GM12878 (cell line): Measurements from ENCODE around the gene CLDN10. TPM values are rescaled to one million over a fixed set of nuclear protein-coding genes. Genes with fewer than 3 reads are reported as not detected.

Experiments used
- ATAC-seq: fragments of 200-7000 bp; cut with Tn5 transposase; 3 replicates; pipeline ENCODE4 v1.9.1; 2020; ENCODE audit warnings: mild to moderate bottlenecking, moderate library complexity
- BruUV-seq: library from RNA; stranded (reverse); fragments of 400-500 nt; replicated peaks from 2 replicates; lab custom pipeline; 2021; lab: Mats Ljungman, UMichigan
- CTCF ChIA-PET: fragments of 300-600 bp; sonication (Branson Sonifier 250); formaldehyde crosslinking; extraction: SDS; loops from one replicate; lab custom pipeline; 2021; ENCODE audit warnings: inconsistent platforms; lab: Yijun Ruan, JAX
- POLR2A ChIA-PET: fragments of 350-600 bp; formaldehyde crosslinking; extraction: SDS; loops from one replicate; lab custom pipeline; 2021; ENCODE audit warnings: inconsistent platforms; lab: Charles Lee
- RAD21 ChIA-PET: fragments of 300-600 bp; sonication (Branson Sonifier 250); formaldehyde crosslinking; loops from one replicate; lab custom pipeline; 2023; ENCODE audit warnings: antibody characterized with exemption; ENCODE audit not compliant: unreplicated experiment; lab: Charles Lee
- SMC1A ChIA-PET: fragments of 300-600 bp; sonication (Branson Sonifier 250); formaldehyde crosslinking; loops from one replicate; lab custom pipeline; 2023; ENCODE audit not compliant: unreplicated experiment, uncharacterized antibody; lab: Charles Lee
- DNase-seq: peaks from one replicate; pipeline ENCODE4 v3.0.0-alpha.2; 2011; ENCODE audit warnings: low read depth, low spot score
- FAIRE-seq: peaks from 3 replicates; lab custom pipeline; 2011; peaks lifted over from hg19 to GRCh38; lab: Jason Lieb, UNC
- H2AFZ ChIP-seq: 2 replicates; pipeline ENCODE4 v1.6.0; 2011; ENCODE audit warnings: low read depth, low read length, control low read depth; ENCODE audit not compliant: control insufficient read depth
- H3K27ac ChIP-seq: 2 replicates; pipeline ENCODE4 v1.5.1; 2011; ENCODE audit warnings: control low read depth; ENCODE audit not compliant: control insufficient read depth, insufficient read depth
- H3K27me3 ChIP-seq, 2 experiments: replicated peaks in 1 of 2; 2 replicates each; pipeline versions ENCODE4 v1.6.0 to v1.6.1; 2011; ENCODE audit warnings: low read length in 1 of 2; ENCODE audit not compliant: control insufficient read depth in 2 of 2, insufficient read depth in 2 of 2
- H3K36me3 ChIP-seq, 2 experiments: 2 replicates each; pipeline ENCODE4 v1.5.1; 2011; ENCODE audit warnings: low read length in 1 of 2; ENCODE audit not compliant: control insufficient read depth in 2 of 2, insufficient read depth in 2 of 2
- H3K4me1 ChIP-seq: 2 replicates; pipeline ENCODE4 v1.6.1; 2011; ENCODE audit warnings: mild to moderate bottlenecking, low read length, moderate library complexity, mixed read lengths; ENCODE audit not compliant: control insufficient read depth, insufficient read depth
- H3K4me2 ChIP-seq: 2 replicates; pipeline ENCODE4 v1.6.0; 2011; ENCODE audit warnings: control low read depth; ENCODE audit not compliant: control insufficient read depth, insufficient read depth
- H3K4me3 ChIP-seq: fragments of 200-600 bp; sonication (generic); 2 replicates; pipeline ENCODE4 v1.5.1; 2016
- H3K79me2 ChIP-seq: 2 replicates; pipeline ENCODE4 v1.6.0; 2011; ENCODE audit warnings: low read length; ENCODE audit not compliant: control insufficient read depth, insufficient read depth
- H3K9ac ChIP-seq: 2 replicates; pipeline ENCODE4 v1.8.0; 2011; ENCODE audit warnings: low read length, control low read depth, mixed read lengths; ENCODE audit not compliant: control insufficient read depth, insufficient read depth
- H3K9me3 ChIP-seq: replicated peaks from 3 replicates; pipeline ENCODE4 v1.5.1; 2011; ENCODE audit warnings: mild to moderate bottlenecking, low read length; ENCODE audit not compliant: control insufficient read depth, insufficient read depth
- H4K20me1 ChIP-seq: 2 replicates; pipeline ENCODE4 v1.6.0; 2011; ENCODE audit not compliant: control insufficient read depth, insufficient read depth
- BCL3 ChIP-seq: IDR thresholded peaks from 2 replicates; pipeline ENCODE4 v1.6.1; 2011; ENCODE audit warnings: borderline replicate concordance, low read depth, mild to moderate bottlenecking, moderate library complexity, low read length; ENCODE audit not compliant: insufficient read depth, poor library complexity, severe bottlenecking
- MTA3 ChIP-seq: IDR thresholded peaks from 2 replicates; pipeline ENCODE4 v1.6.1; 2012; ENCODE audit warnings: low read length, inconsistent platforms, borderline replicate concordance
- NFXL1 ChIP-seq: fragments of 450-650 bp; IDR thresholded peaks from 2 replicates; pipeline ENCODE4 v1.6.1; 2017; ENCODE audit warnings: antibody characterized with exemption, mild to moderate bottlenecking, borderline replicate concordance
- NR2C2 ChIP-seq: IDR thresholded peaks from 2 replicates; pipeline ENCODE4 v1.6.1; 2011; ENCODE audit warnings: borderline replicate concordance, low read depth; ENCODE audit not compliant: control insufficient read depth, insufficient read length
- SMC3 ChIP-seq: IDR thresholded peaks from 2 replicates; pipeline ENCODE4 v1.6.1; 2011; ENCODE audit warnings: low read length, improper control_type of control experiment, borderline replicate concordance
- WGBS: methylation state at CpG from one replicate; pipeline ENCODE4 v1.1.6; 2016; ENCODE audit warnings: low lambda C conversion rate; ENCODE audit not compliant: insufficient replicate concordance, insufficient coverage; ENCODE audit errors: missing lambda C conversion rate; 5-methylcytosine and 5-hydroxymethylcytosine counted together
- in situ Hi-C: fragments of 300-500 bp; cut with MboI; formaldehyde crosslinking; loops from 9 replicates; pipeline ENCODE4 v1.14.3; 2018; ENCODE audit warnings: mixed read lengths
- intact Hi-C: fragments of 100-400 bp; cut with micrococcal nuclease; formaldehyde crosslinking; loops from one replicate; pipeline ENCODE4 v1.14.2; 2022; ENCODE audit not compliant: unreplicated experiment
- polyA plus RNA-seq, 11 experiments: library from polyadenylated mRNA; depleted of rRNA in 4 of 11; unstranded in 6 of 11; stranded (reverse) in 5 of 11; fragments of >200 nt; fragmentation: Nextera tagmentation in 4 of 11; fragmentation: Illumina TruSeq in 1 of 11; extraction: Ambion mirVana in 4 of 11; extraction: Trizol in 1 of 11; gene quantifications; 1 replicate in 1 of 11; 2 replicates in 10 of 11; pipeline versions ENCODE4 v1.2.1 to v1.2.3, GENCODE V29; 2011 to 2016; ENCODE audit warnings: inconsistent platforms in 2 of 11, missing spikeins in 2 of 11, low read depth in 1 of 11
- total RNA-seq, 4 experiments: library from RNA; depleted of rRNA in 3 of 4; stranded (reverse); fragments of >200 nt in 3 of 4; fragmentation: Illumina TruSeq in 1 of 4; extraction: Trizol in 1 of 4; gene quantifications; 2 replicates each; pipeline versions ENCODE4 v1.2.1 to v1.2.3, GENCODE V29; 2013 to 2021

The CLDN10 gene
- total and polyA plus RNA-seq, 10 of the 15 experiments (the other 5 are each of a cell fraction or from before 2014, with no cell fraction given) = not detected

DNA sequence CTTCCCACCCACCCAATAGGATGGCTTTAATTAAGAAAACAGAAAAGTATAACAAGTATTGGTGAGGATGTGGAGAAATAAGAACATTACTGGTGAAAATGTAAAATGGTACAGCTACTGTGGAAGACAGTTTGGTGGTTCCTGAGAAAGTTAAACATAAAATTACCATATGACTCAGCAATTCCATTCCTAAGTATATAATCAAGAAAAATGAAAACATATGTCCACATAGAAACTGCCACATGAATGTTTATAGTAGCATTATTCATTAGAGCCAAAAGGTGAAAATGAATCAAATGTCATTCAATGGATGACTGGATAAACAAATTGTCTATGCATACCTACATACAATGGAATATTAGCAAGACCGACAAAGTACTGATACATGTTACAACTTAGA, 75.1 kb downstream of the CLDN10 start (continued):
- TF ChIP-seq NR2C2 = no peak
- TF ChIP-seq, all 136 proteins: peak for 0

GRCh38 chr13:95628488-95628887, 76.0 kb downstream of the CLDN10 start:
- BruUV-seq = no TSS peak
- H2AFZ ChIP-seq = no peak overlapping the region
- no peaks in the 10 kb centered on the region for H3K4me1 ChIP-seq
- ChIA-PET SMC1A (interaction anchor here (7.6 kb wide), 1 partner anchor 206 kb away, joined by 139 read pairs; no protein-coding TSS in a partner anchor), RAD21 (no interaction called here)
- intact Hi-C loops = no loop called here
- H3K79me2 ChIP-seq = no peaks in the 10 kb centered on the region
- H3K27ac ChIP-seq = no peak overlapping the region
- WGBS = 45% methylated on average over 1 of the region's 1 CpG
- H3K9ac ChIP-seq = no peak overlapping the region
- no peak for FAIRE-seq
- H3K9me3 ChIP-seq = no peaks in the 10 kb centered on the region
- no peaks in the 10 kb centered on the region for H3K27me3 ChIP-seq
- DNase-seq = no peak
- H4K20me1 ChIP-seq = no peaks in the 10 kb centered on the region
- no peak overlapping the region for H3K4me3 ChIP-seq
- in situ Hi-C loops = no loop called here
- TF ChIP-seq BCL3 (no peak), NFXL1 (no peak), SMC3 (no peak), MTA3 (no peak)
- TF ChIP-seq, all 136 proteins: peak for 0
- ATAC-seq = no peak
- Histone ChIP-seq H3K4me2 (no peak overlapping the region), H3K36me3 (no peaks in the 10 kb centered on the region)
- CTCF ChIA-PET = interaction anchor here (7.7 kb wide), 1 partner anchor 207 kb away, joined by 192 read pairs; no protein-coding TSS in a partner anchor
- POLR2A ChIA-PET = no interaction called here
